ENCODE measurements around the gene MBD1.

DNA sequence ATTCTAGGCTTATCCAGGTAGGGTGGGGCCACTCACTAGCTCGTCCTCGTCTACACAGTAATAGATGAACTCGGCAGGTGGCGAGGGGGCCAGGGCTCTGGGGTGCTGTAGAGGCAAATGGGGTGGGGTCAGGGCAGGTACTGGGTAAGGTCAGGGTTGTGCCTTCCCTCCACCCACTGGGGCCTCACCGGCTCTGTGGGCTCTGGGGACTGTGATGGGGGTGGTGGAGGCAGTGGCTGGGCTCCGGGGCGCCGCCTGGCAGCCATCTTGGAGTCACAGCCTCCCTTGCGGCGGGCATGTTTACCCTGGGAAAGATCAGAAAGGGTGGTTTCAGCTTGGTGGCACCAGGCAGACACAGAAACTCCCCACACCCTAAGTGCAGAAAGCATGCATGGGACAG is 6.4 kb downstream of the MBD1 start:
- no peak for TF ChIP-seq TSHZ2 (CRISPR knock-in tag; IDR thresholded peaks at IDR 0.05)
- TF ChIP-seq TCF4 (CRISPR knock-in tag; IDR thresholded peaks at IDR 0.05; ENCODE audit: borderline replicate concordance): no peak
- TF ChIP-seq, protein P1, sequence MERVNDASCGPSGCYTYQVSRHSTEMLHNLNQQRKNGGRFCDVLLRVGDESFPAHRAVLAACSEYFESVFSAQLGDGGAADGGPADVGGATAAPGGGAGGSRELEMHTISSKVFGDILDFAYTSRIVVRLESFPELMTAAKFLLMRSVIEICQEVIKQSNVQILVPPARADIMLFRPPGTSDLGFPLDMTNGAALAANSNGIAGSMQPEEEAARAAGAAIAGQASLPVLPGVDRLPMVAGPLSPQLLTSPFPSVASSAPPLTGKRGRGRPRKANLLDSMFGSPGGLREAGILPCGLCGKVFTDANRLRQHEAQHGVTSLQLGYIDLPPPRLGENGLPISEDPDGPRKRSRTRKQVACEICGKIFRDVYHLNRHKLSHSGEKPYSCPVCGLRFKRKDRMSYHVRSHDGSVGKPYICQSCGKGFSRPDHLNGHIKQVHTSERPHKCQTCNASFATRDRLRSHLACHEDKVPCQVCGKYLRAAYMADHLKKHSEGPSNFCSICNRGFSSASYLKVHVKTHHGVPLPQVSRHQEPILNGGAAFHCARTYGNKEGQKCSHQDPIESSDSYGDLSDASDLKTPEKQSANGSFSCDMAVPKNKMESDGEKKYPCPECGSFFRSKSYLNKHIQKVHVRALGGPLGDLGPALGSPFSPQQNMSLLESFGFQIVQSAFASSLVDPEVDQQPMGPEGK (CRISPR knock-in tag; IDR thresholded peaks at IDR 0.05; ENCODE audit: borderline replicate concordance): no peak
- TF ChIP-seq ZNF8 (CRISPR knock-in tag; IDR thresholded peaks at IDR 0.05): no peak
- TF ChIP-seq, protein P2, sequence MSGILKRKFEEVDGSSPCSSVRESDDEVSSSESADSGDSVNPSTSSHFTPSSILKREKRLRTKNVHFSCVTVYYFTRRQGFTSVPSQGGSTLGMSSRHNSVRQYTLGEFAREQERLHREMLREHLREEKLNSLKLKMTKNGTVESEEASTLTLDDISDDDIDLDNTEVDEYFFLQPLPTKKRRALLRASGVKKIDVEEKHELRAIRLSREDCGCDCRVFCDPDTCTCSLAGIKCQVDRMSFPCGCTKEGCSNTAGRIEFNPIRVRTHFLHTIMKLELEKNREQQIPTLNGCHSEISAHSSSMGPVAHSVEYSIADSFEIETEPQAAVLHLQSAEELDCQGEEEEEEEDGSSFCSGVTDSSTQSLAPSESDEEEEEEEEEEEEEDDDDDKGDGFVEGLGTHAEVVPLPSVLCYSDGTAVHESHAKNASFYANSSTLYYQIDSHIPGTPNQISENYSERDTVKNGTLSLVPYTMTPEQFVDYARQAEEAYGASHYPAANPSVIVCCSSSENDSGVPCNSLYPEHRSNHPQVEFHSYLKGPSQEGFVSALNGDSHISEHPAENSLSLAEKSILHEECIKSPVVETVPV (CRISPR knock-in tag; IDR thresholded peaks at IDR 0.05): no peak
- TF ChIP-seq ZFP3 (CRISPR knock-in tag; IDR thresholded peaks at IDR 0.05): no peak
- no peak for TF ChIP-seq ZFP30 (CRISPR knock-in tag; IDR thresholded peaks at IDR 0.05)

Measured in SK-N-SH treated with all-trans-retinoic acid at 6 μM for 48 hours (cell line).